HepG2 (cell line): ENCODE data around the gene ARL3. TPM values are rescaled to one million over a fixed set of nuclear protein-coding genes. Genes with fewer than 3 reads are reported as not detected.

Experiments
- ASH2L ChIP-seq: fragments of 300-600, 200-600 bp; sonication (generic); IDR thresholded peaks from 2 replicates; pipeline ENCODE4 v1.7.0; 2017; ENCODE audit warnings: low read depth, mild to moderate bottlenecking, moderate library complexity, mixed read lengths, low read length; ENCODE audit not compliant: insufficient read length
- CBX5 ChIP-seq: sonication (generic); formaldehyde crosslinking; IDR thresholded peaks from 2 replicates; pipeline ENCODE4 v1.4.0; 2020; ENCODE audit warnings: missing genetic modification reagents, borderline replicate concordance
- CENPX ChIP-seq: sonication (generic); formaldehyde crosslinking; IDR thresholded peaks from 2 replicates; pipeline ENCODE4 v1.9.0; 2021; ENCODE audit warnings: mild to moderate bottlenecking, missing genetic modification reagents, moderate library complexity
- DNMT1 ChIP-seq: sonication (generic); formaldehyde crosslinking; IDR thresholded peaks from 2 replicates; pipeline ENCODE4 v1.5.1; 2020; ENCODE audit warnings: mild to moderate bottlenecking, missing genetic modification reagents
- EZH2 ChIP-seq: conservative IDR thresholded peaks from 2 replicates; pipeline ENCODE4 v1.6.1; 2012; ENCODE audit warnings: mild to moderate bottlenecking, low read depth, low read length, moderate library complexity
- FOXK1 ChIP-seq: sonication (generic); formaldehyde crosslinking; IDR thresholded peaks from 2 replicates; pipeline ENCODE4 v1.4.0; 2020; ENCODE audit warnings: low read depth, missing genetic modification reagents, borderline replicate concordance
- MEIS1 ChIP-seq: sonication (generic); formaldehyde crosslinking; IDR thresholded peaks from 2 replicates; pipeline ENCODE4 v1.9.0; 2021; ENCODE audit warnings: mild to moderate bottlenecking, missing genetic modification reagents, moderate library complexity, borderline replicate concordance
- PTBP1 ChIP-seq: fragments of 200-400 bp; formaldehyde crosslinking; IDR thresholded peaks from 2 replicates; pipeline ENCODE4 v1.6.1; 2018; ENCODE audit warnings: low read length, low read depth; ENCODE audit not compliant: poor library complexity, severe bottlenecking
- SP4 ChIP-seq: sonication (generic); formaldehyde crosslinking; IDR thresholded peaks from 2 replicates; pipeline ENCODE4 v1.8.1; 2023; ENCODE audit warnings: mild to moderate bottlenecking, missing genetic modification reagents
- ZNF318 ChIP-seq: sonication (generic); formaldehyde crosslinking; IDR thresholded peaks from 2 replicates; pipeline ENCODE4 v1.4.0; 2020; ENCODE audit warnings: mild to moderate bottlenecking, missing genetic modification reagents
- ZNF367 ChIP-seq: sonication (generic); formaldehyde crosslinking; IDR thresholded peaks from 2 replicates; pipeline ENCODE4 v1.4.0; 2020; ENCODE audit warnings: missing genetic modification reagents, borderline replicate concordance
- ZNF546 ChIP-seq: sonication (generic); formaldehyde crosslinking; conservative IDR thresholded peaks from 2 replicates; pipeline ENCODE4 v1.8.1; 2023; ENCODE audit warnings: mild to moderate bottlenecking, missing genetic modification reagents
- ZNF607 ChIP-seq: sonication (generic); formaldehyde crosslinking; IDR thresholded peaks from 2 replicates; pipeline ENCODE4 v1.5.1; 2020; ENCODE audit warnings: missing genetic modification reagents, mild to moderate bottlenecking, borderline replicate concordance
- ZNF7 ChIP-seq: IDR thresholded peaks from 2 replicates; pipeline ENCODE4 v1.6.1; 2016; ENCODE audit warnings: missing biosample characterization, missing genetic modification reagents
- polyA plus RNA-seq, 8 experiments: library from polyadenylated mRNA; depleted of rRNA in 3 of 8; stranded (reverse) in 7 of 8; unstranded in 1 of 8; fragments of >200 nt; fragmentation: Illumina TruSeq in 4 of 8; extraction: Trizol in 4 of 8; gene quantifications; 2 replicates each; pipeline versions ENCODE4 v1.2.1 to v1.2.3, GENCODE V29; 2011 to 2016; ENCODE audit warnings: low read depth in 4 of 8, missing spikeins in 1 of 8, mixed read lengths in 1 of 8; ENCODE audit not compliant: insufficient read depth in 1 of 8
- total RNA-seq, 5 experiments: library from RNA; depleted of rRNA; stranded (reverse); fragments of >200 nt; fragmentation: Illumina TruSeq; extraction: Trizol; gene quantifications; 2 replicates each; pipeline ENCODE4 v1.2.3, GENCODE V29; 2016; ENCODE audit warnings: low read depth in 1 of 5
- TF ChIP-seq, protein P1 (sequence below): sonication (generic); formaldehyde crosslinking; IDR thresholded peaks from 2 replicates; pipeline ENCODE4 v1.4.0; 2020; ENCODE audit warnings: missing genetic modification reagents
- TF ChIP-seq, protein P2 (sequence below): sonication (generic); formaldehyde crosslinking; IDR thresholded peaks from 2 replicates; pipeline ENCODE4 v1.4.0; 2020; ENCODE audit warnings: missing genetic modification reagents, mild to moderate bottlenecking, borderline replicate concordance

ARL3 gene
- total and polyA plus RNA-seq, 2 of the 13 experiments (the other 11 are each of a cell fraction or from before 2014, with no cell fraction given), result 5.2 to 6.6 TPM

DNA sequence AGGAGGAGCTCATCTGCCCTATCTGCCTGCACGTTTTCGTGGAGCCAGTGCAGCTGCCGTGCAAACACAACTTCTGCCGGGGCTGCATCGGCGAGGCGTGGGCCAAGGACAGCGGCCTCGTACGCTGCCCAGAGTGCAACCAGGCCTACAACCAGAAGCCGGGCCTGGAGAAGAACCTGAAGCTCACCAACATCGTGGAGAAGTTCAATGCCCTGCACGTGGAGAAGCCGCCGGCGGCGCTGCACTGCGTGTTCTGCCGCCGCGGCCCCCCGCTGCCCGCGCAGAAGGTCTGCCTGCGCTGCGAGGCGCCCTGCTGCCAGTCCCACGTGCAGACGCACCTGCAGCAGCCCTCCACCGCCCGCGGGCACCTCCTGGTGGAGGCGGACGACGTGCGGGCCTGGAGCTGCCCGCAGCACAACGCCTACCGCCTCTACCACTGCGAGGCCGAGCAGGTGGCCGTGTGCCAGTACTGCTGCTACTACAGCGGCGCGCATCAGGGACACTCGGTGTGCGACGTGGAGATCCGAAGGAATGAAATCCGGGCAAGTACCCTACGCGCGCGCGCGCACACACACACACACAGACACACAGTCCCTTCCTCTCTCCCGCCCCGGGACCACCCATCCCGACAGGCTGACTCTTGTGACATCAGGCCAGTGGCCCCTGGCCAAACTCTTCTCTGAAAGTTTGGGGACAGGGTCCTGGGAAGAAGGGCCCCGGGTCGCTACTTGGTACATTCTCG lies 69.4 kb downstream of the ARL3 start (continued):
- TF ChIP-seq ZNF546 (CRISPR knock-in tag) (no peak; the same call in 1 of the 2 replicates), CBX5 (CRISPR knock-in tag) (0 out of 2 replicates have a peak, but pooled peaks have one; percentile 41), SP4 (no peak; the same call in 1 of the 2 replicates), ZNF318 (CRISPR knock-in tag) (peak; percentile 95; the same call in 1 of the 2 replicates), ZNF7 (CRISPR knock-in tag) (peak; percentile 79), CENPX (CRISPR knock-in tag) (no peak), EZH2 (no peak), DNMT1 (CRISPR knock-in tag) (peak; percentile 83; the same call in 1 of the 2 replicates), ZNF367 (CRISPR knock-in tag) (no peak; the same call in 1 of the 2 replicates), ASH2L (no peak), FOXK1 (CRISPR knock-in tag) (peak; percentile 56; the same call in 1 of the 2 replicates), MEIS1 (peak; percentile 92), PTBP1 (no peak), ZNF607 (CRISPR knock-in tag) (peak; percentile 89)
- TF ChIP-seq, protein P1, sequence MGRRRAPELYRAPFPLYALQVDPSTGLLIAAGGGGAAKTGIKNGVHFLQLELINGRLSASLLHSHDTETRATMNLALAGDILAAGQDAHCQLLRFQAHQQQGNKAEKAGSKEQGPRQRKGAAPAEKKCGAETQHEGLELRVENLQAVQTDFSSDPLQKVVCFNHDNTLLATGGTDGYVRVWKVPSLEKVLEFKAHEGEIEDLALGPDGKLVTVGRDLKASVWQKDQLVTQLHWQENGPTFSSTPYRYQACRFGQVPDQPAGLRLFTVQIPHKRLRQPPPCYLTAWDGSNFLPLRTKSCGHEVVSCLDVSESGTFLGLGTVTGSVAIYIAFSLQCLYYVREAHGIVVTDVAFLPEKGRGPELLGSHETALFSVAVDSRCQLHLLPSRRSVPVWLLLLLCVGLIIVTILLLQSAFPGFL (CRISPR knock-in tag), result 0 out of 2 replicates have a peak, but pooled peaks have one; percentile 69
- TF ChIP-seq, protein P2, sequence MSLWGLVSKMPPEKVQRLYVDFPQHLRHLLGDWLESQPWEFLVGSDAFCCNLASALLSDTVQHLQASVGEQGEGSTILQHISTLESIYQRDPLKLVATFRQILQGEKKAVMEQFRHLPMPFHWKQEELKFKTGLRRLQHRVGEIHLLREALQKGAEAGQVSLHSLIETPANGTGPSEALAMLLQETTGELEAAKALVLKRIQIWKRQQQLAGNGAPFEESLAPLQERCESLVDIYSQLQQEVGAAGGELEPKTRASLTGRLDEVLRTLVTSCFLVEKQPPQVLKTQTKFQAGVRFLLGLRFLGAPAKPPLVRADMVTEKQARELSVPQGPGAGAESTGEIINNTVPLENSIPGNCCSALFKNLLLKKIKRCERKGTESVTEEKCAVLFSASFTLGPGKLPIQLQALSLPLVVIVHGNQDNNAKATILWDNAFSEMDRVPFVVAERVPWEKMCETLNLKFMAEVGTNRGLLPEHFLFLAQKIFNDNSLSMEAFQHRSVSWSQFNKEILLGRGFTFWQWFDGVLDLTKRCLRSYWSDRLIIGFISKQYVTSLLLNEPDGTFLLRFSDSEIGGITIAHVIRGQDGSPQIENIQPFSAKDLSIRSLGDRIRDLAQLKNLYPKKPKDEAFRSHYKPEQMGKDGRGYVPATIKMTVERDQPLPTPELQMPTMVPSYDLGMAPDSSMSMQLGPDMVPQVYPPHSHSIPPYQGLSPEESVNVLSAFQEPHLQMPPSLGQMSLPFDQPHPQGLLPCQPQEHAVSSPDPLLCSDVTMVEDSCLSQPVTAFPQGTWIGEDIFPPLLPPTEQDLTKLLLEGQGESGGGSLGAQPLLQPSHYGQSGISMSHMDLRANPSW (CRISPR knock-in tag), result no peak
